Activated CD8-positive, alpha-beta memory T cell treated with anti-CD3 and anti-CD28 coated beads for 24 hours (primary cell): ENCODE data around the gene ANTXR2.
"Not testable (repeated sequence)": the region's sequence is repeated elsewhere in the genome, so short reads cannot be mapped to it uniquely, and the experiment has no call there.

Source experiments
- DNase-seq: peaks from one replicate; pipeline ENCODE4 v3.0.0-alpha.2; 2020

Gene ANTXR2

GRCh38 chr4:80072744-80073472, at the start of gene ANTXR2:
Gene ANTXR2, minus strand, starts transcription at chr4:80073229. Its CDS starts 669 bp downstream, at chr4:80072560.
- DNase-seq: peak; percentile 81

- DNase-seq: not testable (repeated sequence)
These were observed 48.8 kb upstream of the ANTXR2 start for GRCh38 chr4:80121815-80122214.

GRCh38 chr4:80119620-80120019, 46.6 kb upstream of the ANTXR2 start:
- not testable (repeated sequence) for DNase-seq

- DNase-seq: no peak
These were observed 43.5 kb upstream of the ANTXR2 start for GRCh38 chr4:80116516-80116915.

GRCh38 chr4:80115368-80116181, 42.5 kb upstream of the ANTXR2 start:
- DNase-seq: no peak

- DNase-seq: no peak
These were observed 41.8 kb upstream of the ANTXR2 start for GRCh38 chr4:80114732-80115265.

- DNase-seq: no peak
These were observed 40.6 kb upstream of the ANTXR2 start for GRCh38 chr4:80113615-80114014.

- no peak for DNase-seq
These were observed 39.2 kb upstream of the ANTXR2 start for GRCh38 chr4:80112236-80112635.

GRCh38 chr4:80111276-80111675, 38.2 kb upstream of the ANTXR2 start:
- DNase-seq: no peak

GRCh38 chr4:80107374-80107773, 34.3 kb upstream of the ANTXR2 start:
- no peak for DNase-seq

- no peak for DNase-seq
These were observed 31.9 kb upstream of the ANTXR2 start for GRCh38 chr4:80104927-80105326.

GRCh38 chr4:80103629-80104028, 30.6 kb upstream of the ANTXR2 start:
- DNase-seq: no peak

- no peak for DNase-seq
These were observed 28.7 kb upstream of the ANTXR2 start for GRCh38 chr4:80101792-80102116.

GRCh38 chr4:80101071-80101791, 28.2 kb upstream of the ANTXR2 start:
- no peak for DNase-seq

GRCh38 chr4:80099671-80100070, 26.6 kb upstream of the ANTXR2 start:
- no peak for DNase-seq

- DNase-seq: no peak
These were observed 25.6 kb upstream of the ANTXR2 start for GRCh38 chr4:80098635-80099034.

- no peak for DNase-seq
These were observed 24.6 kb upstream of the ANTXR2 start for GRCh38 chr4:80097400-80098177.

GRCh38 chr4:80096175-80096850, 23.3 kb upstream of the ANTXR2 start:
- no peak for DNase-seq

- no peak for DNase-seq
These were observed 21.2 kb upstream of the ANTXR2 start for GRCh38 chr4:80094191-80094590.

- DNase-seq: no peak
These were observed 20.5 kb upstream of the ANTXR2 start for GRCh38 chr4:80093563-80093962.

GRCh38 chr4:80092847-80093246, 19.8 kb upstream of the ANTXR2 start:
- no peak for DNase-seq

- DNase-seq: no peak
These were observed 19.1 kb upstream of the ANTXR2 start for GRCh38 chr4:80092088-80092487.
